ENCODE measurements around the gene MAP2K5. TPM values are rescaled to one million over a fixed set of nuclear protein-coding genes. Genes with fewer than 3 reads are reported as not detected.

Gene MAP2K5
- total RNA-seq, 1 experiment from 2014 or later: 15.0 TPM

DNA sequence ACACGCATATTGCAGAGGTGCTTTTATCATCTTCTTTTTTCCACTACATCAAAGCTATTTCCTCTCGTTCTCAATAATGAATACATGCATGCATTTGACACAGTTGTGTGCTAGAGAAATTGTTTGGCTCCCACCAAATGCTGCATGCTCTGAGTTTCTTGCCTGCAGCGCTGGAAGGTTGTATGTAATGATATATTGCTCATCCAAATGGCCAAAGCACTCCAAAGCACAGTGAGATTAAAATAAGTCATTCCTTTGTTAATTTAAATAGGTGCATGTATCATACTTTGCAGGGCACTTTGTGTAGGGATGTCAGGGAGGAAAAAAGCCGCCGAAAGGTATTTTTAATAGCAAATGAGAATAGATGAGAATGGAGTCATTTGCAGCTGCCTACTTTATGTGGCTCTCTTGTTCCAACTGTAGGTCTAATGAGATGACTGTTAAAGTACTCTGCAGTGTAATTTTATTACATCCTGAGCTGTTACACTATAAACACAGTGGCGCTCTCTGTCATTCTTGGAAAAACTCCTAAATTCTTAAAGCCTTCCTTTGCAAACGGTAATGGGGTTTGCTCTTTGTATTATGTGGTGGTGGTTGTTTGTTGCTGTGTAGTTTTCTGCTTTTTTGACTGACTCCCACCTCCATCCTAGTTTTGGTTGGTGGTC, 225.9 kb downstream of the MAP2K5 start:
- TF ChIP-seq, protein P1, sequence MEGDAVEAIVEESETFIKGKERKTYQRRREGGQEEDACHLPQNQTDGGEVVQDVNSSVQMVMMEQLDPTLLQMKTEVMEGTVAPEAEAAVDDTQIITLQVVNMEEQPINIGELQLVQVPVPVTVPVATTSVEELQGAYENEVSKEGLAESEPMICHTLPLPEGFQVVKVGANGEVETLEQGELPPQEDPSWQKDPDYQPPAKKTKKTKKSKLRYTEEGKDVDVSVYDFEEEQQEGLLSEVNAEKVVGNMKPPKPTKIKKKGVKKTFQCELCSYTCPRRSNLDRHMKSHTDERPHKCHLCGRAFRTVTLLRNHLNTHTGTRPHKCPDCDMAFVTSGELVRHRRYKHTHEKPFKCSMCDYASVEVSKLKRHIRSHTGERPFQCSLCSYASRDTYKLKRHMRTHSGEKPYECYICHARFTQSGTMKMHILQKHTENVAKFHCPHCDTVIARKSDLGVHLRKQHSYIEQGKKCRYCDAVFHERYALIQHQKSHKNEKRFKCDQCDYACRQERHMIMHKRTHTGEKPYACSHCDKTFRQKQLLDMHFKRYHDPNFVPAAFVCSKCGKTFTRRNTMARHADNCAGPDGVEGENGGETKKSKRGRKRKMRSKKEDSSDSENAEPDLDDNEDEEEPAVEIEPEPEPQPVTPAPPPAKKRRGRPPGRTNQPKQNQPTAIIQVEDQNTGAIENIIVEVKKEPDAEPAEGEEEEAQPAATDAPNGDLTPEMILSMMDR (conservative IDR thresholded peaks at IDR 0.05): no peak
- Histone ChIP-seq H2BK12ac (ENCODE audit: insufficient read length, low read depth, low read length) (no peak overlapping the region), H3K4me1 (ENCODE audit: insufficient read depth, low read length) (peaks cover 3% of the 10 kb centered on the region; the same call in 1 of the 2 replicates), H3K23me2 (ENCODE audit: insufficient read length, low read depth, low read length, poor library complexity, severe bottlenecking) (no peaks in the 10 kb centered on the region), H2BK15ac (ENCODE audit: low read depth, low read length) (no peak overlapping the region), H3K27me3 (ENCODE audit: insufficient read depth, low read length) (no peaks in the 10 kb centered on the region; the same call in 1 of the 2 replicates), H2AK5ac (ENCODE audit: insufficient read length, low read length) (no peak overlapping the region), H4K8ac (replicated peaks; ENCODE audit: insufficient read length, low read depth, low read length) (no peak overlapping the region), H3K9ac (ENCODE audit: extremely low read depth, insufficient read length, low read length) (no peak overlapping the region), H3K79me2 (ENCODE audit: insufficient read depth, low read length) (no peaks in the 10 kb centered on the region), H3K9me3 (ENCODE audit: control insufficient read depth, low read depth, low read length) (no peaks in the 10 kb centered on the region), H3K14ac (ENCODE audit: insufficient read depth, low read length) (no peak overlapping the region), H4K20me1 (ENCODE audit: control insufficient read depth, insufficient read depth, insufficient read length) (no peaks in the 10 kb centered on the region), H3T11ph (ENCODE audit: low read length) (no peak overlapping the region), H3K4me2 (ENCODE audit: insufficient read depth, insufficient read length, low read length) (no peak overlapping the region), H3K79me1 (ENCODE audit: insufficient read depth, low read depth, low read length, poor library complexity, severe bottlenecking) (no peaks in the 10 kb centered on the region), H3K4ac (ENCODE audit: low read depth, low read length) (no peak overlapping the region), H4K5ac (ENCODE audit: insufficient read length, low read depth, low read length) (no peak overlapping the region), H2BK120ac (ENCODE audit: low read depth, low read length, poor library complexity, severe bottlenecking) (no peak overlapping the region), H2BK20ac (ENCODE audit: low read depth, low read length, poor library complexity, severe bottlenecking) (no peak overlapping the region), H4K91ac (ENCODE audit: insufficient read length, low read depth, low read length) (no peak overlapping the region), H3K23ac (ENCODE audit: insufficient read length, low read depth, low read length) (no peak overlapping the region), H3K18ac (ENCODE audit: insufficient read length, low read depth, low read length) (no peak overlapping the region), H3K56ac (ENCODE audit: insufficient read length, low read depth, low read length) (no peak overlapping the region), H2BK5ac (ENCODE audit: insufficient read length, low read length) (no peak overlapping the region), H3K27ac (ENCODE audit: insufficient read length, low read depth, low read length) (no peak overlapping the region), H2AFZ (ENCODE audit: low read length) (no peak overlapping the region)
- H3K27ac Mint-ChIP-seq: no peak overlapping the region
- no peaks in the 10 kb centered on the region for H3K9me3 Mint-ChIP-seq
- no peak overlapping the region for H3K4me3 Mint-ChIP-seq
- no peaks in the 10 kb centered on the region for H3K27me3 Mint-ChIP-seq (ENCODE audit: low read depth)
- peaks cover 22 to 55% of the 10 kb centered on the region in 2 experiments for H3K4me1 Mint-ChIP-seq
- H3K36me3 Mint-ChIP-seq (ENCODE audit: insufficient read depth in 1 of 3, low read depth in 3 of 3): no peaks in the 10 kb centered on the region
- no CpG with 5 or more reads among the region's 7 CpGs for WGBS (ENCODE audit: extremely low coverage, insufficient read length, low lambda C conversion rate)
- DNase-seq: no peak
